Measurements from ENCODE around the gene LRRC4C. TPM values are rescaled to one million over a fixed set of nuclear protein-coding genes. Genes with fewer than 3 reads are reported as not detected.

The LRRC4C gene
- total RNA-seq, 2 donors from 2014 or later: 1.3 TPM; not detected in 1

DNA sequence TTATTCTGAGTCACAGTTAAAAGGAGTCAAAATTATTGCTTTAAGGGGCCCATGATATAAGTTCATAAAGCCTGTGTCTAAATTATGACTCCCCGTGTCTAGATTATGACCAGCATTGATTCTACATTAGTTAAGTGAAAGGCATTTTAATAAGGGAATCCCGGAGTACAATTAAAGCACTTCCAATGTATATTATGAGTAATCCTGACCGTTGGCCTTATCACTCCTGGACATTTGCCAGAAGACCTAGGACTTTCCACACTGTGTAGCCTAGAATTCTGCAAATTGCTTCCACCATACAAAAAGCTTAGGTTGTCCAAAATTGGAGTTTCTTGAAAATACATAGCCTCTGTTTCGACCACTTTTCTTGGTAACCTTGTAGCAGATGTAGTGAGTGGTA is 1292.6 kb downstream of the LRRC4C start:
- ATAC-seq (no peak), DNase-seq (no peak)
- intact Hi-C loops (cut with DNase I): no loop called here
- H3K27ac ChIP-seq: no peak overlapping the region
- 39 to 42% methylated on average over 4 of the region's 4 CpGs for WGBS, 2 donors
- H3K36me3 ChIP-seq (replicated peaks in 1 of 2; ENCODE audit: insufficient read depth in 1 of 2, low read depth in 2 of 2): no peaks in the 10 kb centered on the region
- no peaks in the 10 kb centered on the region for H3K9me3 ChIP-seq
- H3K4me3 ChIP-seq: no peak overlapping the region
- TF ChIP-seq, protein P1, sequence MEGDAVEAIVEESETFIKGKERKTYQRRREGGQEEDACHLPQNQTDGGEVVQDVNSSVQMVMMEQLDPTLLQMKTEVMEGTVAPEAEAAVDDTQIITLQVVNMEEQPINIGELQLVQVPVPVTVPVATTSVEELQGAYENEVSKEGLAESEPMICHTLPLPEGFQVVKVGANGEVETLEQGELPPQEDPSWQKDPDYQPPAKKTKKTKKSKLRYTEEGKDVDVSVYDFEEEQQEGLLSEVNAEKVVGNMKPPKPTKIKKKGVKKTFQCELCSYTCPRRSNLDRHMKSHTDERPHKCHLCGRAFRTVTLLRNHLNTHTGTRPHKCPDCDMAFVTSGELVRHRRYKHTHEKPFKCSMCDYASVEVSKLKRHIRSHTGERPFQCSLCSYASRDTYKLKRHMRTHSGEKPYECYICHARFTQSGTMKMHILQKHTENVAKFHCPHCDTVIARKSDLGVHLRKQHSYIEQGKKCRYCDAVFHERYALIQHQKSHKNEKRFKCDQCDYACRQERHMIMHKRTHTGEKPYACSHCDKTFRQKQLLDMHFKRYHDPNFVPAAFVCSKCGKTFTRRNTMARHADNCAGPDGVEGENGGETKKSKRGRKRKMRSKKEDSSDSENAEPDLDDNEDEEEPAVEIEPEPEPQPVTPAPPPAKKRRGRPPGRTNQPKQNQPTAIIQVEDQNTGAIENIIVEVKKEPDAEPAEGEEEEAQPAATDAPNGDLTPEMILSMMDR (IDR thresholded peaks at IDR 0.05): no peak
- TF ChIP-seq POLR2A (IDR thresholded peaks at IDR 0.05): no peak
- no peaks in the 10 kb centered on the region for H3K27me3 ChIP-seq
- no peaks in the 10 kb centered on the region for H3K4me1 ChIP-seq

DNA sequence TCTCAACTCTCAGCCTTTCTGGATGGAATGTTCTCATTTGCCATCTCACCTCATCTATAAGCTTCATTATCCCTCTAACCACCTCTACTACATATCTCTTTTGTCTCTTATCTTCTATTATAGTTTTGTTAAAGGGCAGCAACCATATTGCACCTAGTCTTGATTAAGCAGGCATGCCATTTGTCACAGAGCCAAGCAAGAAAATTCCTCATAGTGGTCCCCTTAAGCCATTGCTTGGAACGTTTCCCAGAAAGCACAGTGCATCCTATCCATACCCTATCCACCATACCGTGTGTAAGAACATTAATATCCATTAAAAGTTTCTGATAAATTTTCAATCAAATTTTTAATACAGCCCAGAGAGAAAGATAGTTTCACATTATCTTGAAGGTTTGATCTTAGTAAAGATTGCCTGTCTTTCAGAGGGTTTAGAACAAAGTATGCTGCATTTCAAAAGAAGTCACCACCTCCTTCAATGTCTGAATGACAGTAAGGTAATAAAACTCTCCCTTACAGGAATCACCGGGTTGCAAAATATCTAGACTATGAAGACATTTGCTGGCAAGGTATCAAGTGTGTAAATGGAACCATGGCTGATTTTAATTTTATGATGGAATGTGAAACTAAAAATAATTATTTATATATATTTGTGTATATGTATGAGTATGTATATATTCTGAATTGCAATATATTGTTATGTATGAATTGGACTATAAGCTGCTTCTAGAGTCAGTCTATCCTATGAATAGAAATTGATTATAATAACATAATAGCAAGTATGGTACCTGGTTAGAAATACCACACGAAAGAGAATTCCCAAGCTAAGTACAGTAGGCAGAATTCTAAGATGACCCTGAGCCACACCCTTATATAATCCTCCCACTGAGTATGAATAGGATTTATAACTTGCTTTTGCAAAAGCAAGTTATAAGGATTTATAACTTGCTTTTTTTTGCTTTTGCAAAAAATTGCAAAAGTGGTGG is 1296.3 kb downstream of the LRRC4C start:
- H3K9me3 ChIP-seq: no peaks in the 10 kb centered on the region
- no peaks in the 10 kb centered on the region for H3K27me3 ChIP-seq
- no peaks in the 10 kb centered on the region for H3K4me1 ChIP-seq
- TF ChIP-seq, protein P1 (IDR thresholded peaks at IDR 0.05): no peak
- no peak for TF ChIP-seq POLR2A (IDR thresholded peaks at IDR 0.05)
- 27 to 31% methylated on average over 4 of the region's 4 CpGs for WGBS, 2 donors
- DNase-seq: no peak
- H3K27ac ChIP-seq: no peak overlapping the region
- no peak for ATAC-seq
- H3K36me3 ChIP-seq (replicated peaks in 1 of 2; ENCODE audit: insufficient read depth in 1 of 2, low read depth in 2 of 2): no peaks in the 10 kb centered on the region
- H3K4me3 ChIP-seq: no peak overlapping the region
- intact Hi-C loops (cut with DNase I): no loop called here

DNA sequence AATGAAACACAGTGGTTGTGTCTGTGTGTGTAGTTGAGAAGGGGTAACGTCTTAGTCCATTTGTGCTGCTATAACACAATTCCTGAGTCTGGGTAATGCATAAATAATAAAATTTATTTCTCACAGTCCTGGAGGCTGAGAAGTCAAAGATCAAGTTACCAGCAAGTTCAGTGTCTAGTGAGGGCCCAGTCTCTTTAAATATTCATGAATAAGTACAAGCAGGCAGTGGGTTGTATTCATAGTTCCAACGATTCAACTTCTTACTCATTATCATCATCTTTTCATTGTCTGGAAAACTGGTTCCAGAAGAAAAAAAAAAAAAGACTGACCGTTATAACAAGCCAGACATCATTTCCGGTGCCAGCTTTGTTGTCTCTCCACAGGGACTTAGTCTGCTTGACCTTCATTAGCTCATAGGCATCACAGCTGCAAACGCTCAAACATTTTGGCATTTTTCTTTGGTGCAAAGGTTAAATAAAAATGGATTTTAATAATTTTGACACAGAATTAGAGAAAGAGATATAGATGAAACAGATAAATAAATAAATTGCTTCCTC is 1297.5 kb downstream of the LRRC4C start:
- Histone ChIP-seq H3K4me3 (no peak overlapping the region), H3K4me1 (no peaks in the 10 kb centered on the region), H3K36me3 (replicated peaks in 1 of 2; ENCODE audit: insufficient read depth in 1 of 2, low read depth in 2 of 2) (no peaks in the 10 kb centered on the region), H3K27me3 (no peaks in the 10 kb centered on the region), H3K9me3 (no peaks in the 10 kb centered on the region), H3K27ac (no peak overlapping the region)
- peak in 1 of 4 donors; percentile 5 for DNase-seq
- 33 to 44% methylated on average over 5 of the region's 5 CpGs for WGBS, 2 donors
- TF ChIP-seq, protein P1 (IDR thresholded peaks at IDR 0.05): no peak
- TF ChIP-seq POLR2A (IDR thresholded peaks at IDR 0.05): no peak
- intact Hi-C loops (cut with DNase I): no loop called here
- no peak for ATAC-seq

DNA sequence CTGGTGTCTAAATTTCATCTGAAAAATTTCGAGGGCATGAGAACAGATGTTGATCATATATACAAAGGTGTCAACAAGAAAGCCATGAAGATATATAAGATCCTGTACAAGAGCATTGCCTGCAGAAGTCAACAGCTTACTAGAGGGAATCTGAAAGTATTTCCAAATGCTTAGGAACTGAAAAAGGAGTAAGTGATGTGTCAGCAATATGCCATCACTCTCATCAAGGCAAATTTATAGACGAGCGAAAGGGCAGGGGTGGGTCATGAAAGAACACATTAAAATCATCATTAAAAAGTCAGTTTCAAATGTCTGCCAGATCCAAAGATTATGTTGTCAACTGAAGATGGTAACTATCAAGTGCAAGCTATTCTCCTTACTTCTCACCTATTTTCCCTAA is 1299.0 kb downstream of the LRRC4C start:
- H3K36me3 ChIP-seq (replicated peaks in 1 of 2; ENCODE audit: insufficient read depth in 1 of 2, low read depth in 2 of 2): no peaks in the 10 kb centered on the region
- no peaks in the 10 kb centered on the region for H3K4me1 ChIP-seq
- intact Hi-C loops (cut with DNase I): no loop called here
- TF ChIP-seq, protein P1 (IDR thresholded peaks at IDR 0.05): no peak
- no peak for TF ChIP-seq POLR2A (IDR thresholded peaks at IDR 0.05)
- H3K4me3 ChIP-seq: no peak overlapping the region
- H3K27me3 ChIP-seq: no peaks in the 10 kb centered on the region
- DNase-seq (no peak), ATAC-seq (no peak)
- WGBS, 2 donors: 42 to 50% methylated on average over 3 of the region's 3 CpGs
- H3K27ac ChIP-seq: no peak overlapping the region
- H3K9me3 ChIP-seq: peaks cover 0 to 8% (median 0%) of the 10 kb centered on the region in 3 donors
